HL-60 (cell line): ENCODE results near the gene RFX7.

Experiments
- DNase-seq, 2 experiments: peaks; one replicate each; pipeline ENCODE4 v3.0.0-alpha.2; 2010 to 2020; ENCODE audit warnings: low read depth in 1 of 2, low spot score in 1 of 2
- H3K27ac ChIP-seq: fragments of 250-450 bp; sonication (Bioruptor Pico); replicated peaks from 2 replicates; pipeline ENCODE4 v1.5.1; 2020; ENCODE audit warnings: mild to moderate bottlenecking, moderate library complexity
- H3K27me3 ChIP-seq: fragments of 250-450 bp; sonication (Bioruptor Pico); 2 replicates; pipeline ENCODE4 v1.5.1; 2021; ENCODE audit warnings: mild to moderate bottlenecking, moderate library complexity; ENCODE audit not compliant: insufficient read depth, poor library complexity, severe bottlenecking
- H3K4me3 ChIP-seq: replicated peaks from 2 replicates; pipeline ENCODE4 v1.5.1; 2011; ENCODE audit warnings: mild to moderate bottlenecking, control low read depth, low read length; ENCODE audit not compliant: insufficient read depth
- CTCF ChIP-seq: IDR thresholded peaks from one replicate; pipeline ENCODE4 v1.5.1; 2011; ENCODE audit warnings: low read length, control low read depth, inconsistent platforms; ENCODE audit not compliant: insufficient read depth
- GABPA ChIP-seq: IDR thresholded peaks from 2 replicates; pipeline ENCODE4 v1.6.1; 2012; ENCODE audit warnings: low read depth
- POLR2AphosphoS5 ChIP-seq: IDR thresholded peaks from 2 replicates; pipeline ENCODE4 v1.6.1; 2012; ENCODE audit warnings: low read depth
- SPI1 ChIP-seq: IDR thresholded peaks from 2 replicates; pipeline ENCODE4 v1.6.1; 2012; ENCODE audit warnings: low read depth, mild to moderate bottlenecking, borderline replicate concordance
- long read RNA-seq: library from polyadenylated mRNA; unstranded; transcript quantifications from one replicate; pipeline ENCODE4 v2.0.0, GENCODE V29; 2020
- TF ChIP-seq, protein P1 (sequence below): IDR thresholded peaks from 2 replicates; pipeline ENCODE4 v1.6.1; 2012; ENCODE audit warnings: low read depth; ENCODE audit not compliant: insufficient replicate concordance

Gene RFX7
- long read RNA-seq, partial matches to known transcripts: 0 of 9 reads
- long read RNA-seq, other reads (novel, unspliced or antisense): 9 of 9 reads

DNA sequence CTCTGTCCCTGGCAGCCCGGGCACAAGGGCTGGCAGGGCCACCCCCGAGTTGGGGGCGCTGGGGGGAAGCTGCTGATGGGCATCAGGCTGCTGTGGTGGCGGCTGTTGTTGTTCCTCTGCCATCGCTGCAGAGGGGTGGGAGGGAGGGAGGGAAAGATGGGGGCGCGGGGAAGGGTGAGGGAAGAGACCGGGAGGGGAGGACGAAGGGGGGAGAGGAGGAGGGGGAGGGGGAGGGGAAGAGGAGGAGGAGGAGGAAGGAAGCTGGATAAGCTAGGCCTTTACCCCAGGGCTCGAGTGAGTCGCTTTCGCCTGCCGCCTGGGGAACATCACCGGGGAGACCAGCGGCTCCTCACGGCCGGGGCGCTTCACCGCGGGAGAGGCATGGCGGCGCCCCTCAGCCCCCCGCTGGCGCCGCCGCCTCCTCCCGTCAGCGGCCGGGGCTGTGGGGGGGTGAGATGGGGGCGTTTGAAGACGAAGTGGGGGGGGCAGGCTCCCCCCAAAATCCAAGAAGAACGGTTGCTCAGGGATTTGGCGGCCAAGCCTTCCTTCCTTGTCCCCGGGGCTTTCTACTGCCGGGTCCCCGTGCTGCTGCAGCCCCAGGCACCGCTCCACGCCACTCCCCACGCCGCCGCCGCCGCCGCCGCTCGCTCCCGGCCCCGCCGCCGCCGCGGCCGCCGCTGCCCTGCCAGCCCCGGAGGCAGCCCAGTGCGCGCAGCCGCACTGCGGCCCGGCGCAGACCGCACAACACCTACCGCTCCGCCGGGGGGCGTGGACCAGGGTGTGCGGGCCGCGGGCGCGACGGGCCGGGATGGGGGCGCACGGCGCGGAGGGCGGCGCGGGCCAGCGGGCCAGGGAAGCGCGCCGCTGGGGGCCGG, at the start of gene RFX7:
TSS of gene RFX7 (minus strand) at position 717 of the 875 bp plus-strand sequence. CDS start at position 123, 594 bp downstream.
- Histone ChIP-seq H3K27me3 (no peaks in the 10 kb centered on the region), H3K27ac (peak within 1 kb of the TSS; percentile 90), H3K4me3 (peak within 1 kb of the TSS; percentile 78)
- TF ChIP-seq GABPA (no peak), SPI1 (no peak), POLR2AphosphoS5 (peak; percentile 52; the same call in 1 of the 2 replicates)
- peak; percentile 70 to 73 for DNase-seq

DNA sequence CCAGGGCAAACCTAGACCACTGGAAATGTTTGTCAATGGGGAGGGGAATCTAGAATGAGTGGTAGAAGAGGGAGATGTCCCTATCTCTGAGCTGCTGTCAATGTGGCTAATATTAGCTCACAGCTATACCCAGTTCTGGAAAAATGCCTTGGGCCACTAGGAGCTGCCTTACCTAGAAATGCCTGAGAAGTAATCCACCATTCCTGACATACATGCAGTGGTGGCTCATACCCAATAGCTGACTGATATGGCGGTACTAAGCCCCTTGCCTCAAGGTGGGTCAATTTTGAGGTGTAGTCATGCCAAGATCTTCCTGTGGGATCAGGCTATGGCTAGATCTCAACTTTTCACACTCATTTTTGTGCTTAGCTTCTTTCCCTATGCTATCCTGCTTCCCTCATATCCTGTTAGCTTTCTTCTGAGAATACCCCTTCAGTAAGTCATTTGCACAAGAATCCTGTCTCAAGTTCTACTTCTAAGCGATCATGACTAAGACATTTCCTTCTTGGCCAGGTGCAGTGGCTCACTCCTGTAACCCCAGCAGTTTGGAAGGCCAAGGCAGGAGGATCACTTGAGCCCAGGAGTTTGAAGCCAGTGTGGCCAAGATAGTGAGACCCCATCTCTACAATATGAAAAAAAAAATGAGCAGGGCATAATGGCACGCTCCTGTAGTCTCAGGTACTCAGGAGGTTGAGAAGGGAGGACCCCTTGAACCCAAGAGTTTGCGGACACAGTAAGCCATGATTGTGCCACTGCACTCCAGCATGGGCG, 49.1 kb upstream of the RFX7 start:
- H3K4me3 ChIP-seq: no peak overlapping the region
- no peak overlapping the region for H3K27ac ChIP-seq
- no peaks in the 10 kb centered on the region for H3K27me3 ChIP-seq
- DNase-seq: no peak
- no peak for TF ChIP-seq SPI1
- no peak for TF ChIP-seq GABPA
- no peak for TF ChIP-seq POLR2AphosphoS5
- TF ChIP-seq, protein P1, sequence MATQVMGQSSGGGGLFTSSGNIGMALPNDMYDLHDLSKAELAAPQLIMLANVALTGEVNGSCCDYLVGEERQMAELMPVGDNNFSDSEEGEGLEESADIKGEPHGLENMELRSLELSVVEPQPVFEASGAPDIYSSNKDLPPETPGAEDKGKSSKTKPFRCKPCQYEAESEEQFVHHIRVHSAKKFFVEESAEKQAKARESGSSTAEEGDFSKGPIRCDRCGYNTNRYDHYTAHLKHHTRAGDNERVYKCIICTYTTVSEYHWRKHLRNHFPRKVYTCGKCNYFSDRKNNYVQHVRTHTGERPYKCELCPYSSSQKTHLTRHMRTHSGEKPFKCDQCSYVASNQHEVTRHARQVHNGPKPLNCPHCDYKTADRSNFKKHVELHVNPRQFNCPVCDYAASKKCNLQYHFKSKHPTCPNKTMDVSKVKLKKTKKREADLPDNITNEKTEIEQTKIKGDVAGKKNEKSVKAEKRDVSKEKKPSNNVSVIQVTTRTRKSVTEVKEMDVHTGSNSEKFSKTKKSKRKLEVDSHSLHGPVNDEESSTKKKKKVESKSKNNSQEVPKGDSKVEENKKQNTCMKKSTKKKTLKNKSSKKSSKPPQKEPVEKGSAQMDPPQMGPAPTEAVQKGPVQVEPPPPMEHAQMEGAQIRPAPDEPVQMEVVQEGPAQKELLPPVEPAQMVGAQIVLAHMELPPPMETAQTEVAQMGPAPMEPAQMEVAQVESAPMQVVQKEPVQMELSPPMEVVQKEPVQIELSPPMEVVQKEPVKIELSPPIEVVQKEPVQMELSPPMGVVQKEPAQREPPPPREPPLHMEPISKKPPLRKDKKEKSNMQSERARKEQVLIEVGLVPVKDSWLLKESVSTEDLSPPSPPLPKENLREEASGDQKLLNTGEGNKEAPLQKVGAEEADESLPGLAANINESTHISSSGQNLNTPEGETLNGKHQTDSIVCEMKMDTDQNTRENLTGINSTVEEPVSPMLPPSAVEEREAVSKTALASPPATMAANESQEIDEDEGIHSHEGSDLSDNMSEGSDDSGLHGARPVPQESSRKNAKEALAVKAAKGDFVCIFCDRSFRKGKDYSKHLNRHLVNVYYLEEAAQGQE: no peak
- no peak for TF ChIP-seq CTCF

DNA sequence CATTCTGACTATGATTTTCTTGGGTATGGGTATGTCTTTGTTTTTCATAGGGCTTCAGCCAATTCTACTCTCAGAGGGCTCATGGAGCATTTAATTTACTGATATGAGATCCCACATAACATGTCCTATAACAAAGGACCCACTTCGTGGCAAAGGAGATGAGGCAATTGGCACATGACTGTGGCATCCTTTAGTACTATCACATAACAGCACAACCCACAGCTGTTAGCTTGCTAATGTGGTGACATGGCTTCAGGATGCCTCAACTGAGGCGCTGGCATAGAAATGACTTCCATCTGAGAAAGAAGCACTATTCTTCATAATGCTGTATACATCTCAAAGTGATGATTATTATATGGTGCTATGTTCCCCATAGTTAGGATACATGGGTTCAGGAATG, 48.1 kb upstream of the RFX7 start:
- Histone ChIP-seq H3K27ac (no peak overlapping the region), H3K4me3 (no peak overlapping the region), H3K27me3 (no peaks in the 10 kb centered on the region)
- TF ChIP-seq GABPA (no peak), POLR2AphosphoS5 (no peak), CTCF (no peak), SPI1 (no peak)
- TF ChIP-seq, protein P1: no peak
- DNase-seq: no peak

GRCh38 chr15:56286213-56286612, 42.5 kb upstream of the RFX7 start:
- Histone ChIP-seq H3K27ac (no peak overlapping the region), H3K4me3 (no peak overlapping the region), H3K27me3 (no peaks in the 10 kb centered on the region)
- DNase-seq: peak in 1 of 2 experiments; percentile 20
- TF ChIP-seq CTCF (peak; percentile 30), SPI1 (no peak)
